ENCODE measurements around the gene KRT79. TPM values are rescaled to one million over a fixed set of nuclear protein-coding genes. Genes with fewer than 3 reads are reported as not detected.

KRT79 gene
- total and polyA plus RNA-seq, 2 donors (not counting 1 experiment from before 2014, with no cell fraction given), result not detected

DNA sequence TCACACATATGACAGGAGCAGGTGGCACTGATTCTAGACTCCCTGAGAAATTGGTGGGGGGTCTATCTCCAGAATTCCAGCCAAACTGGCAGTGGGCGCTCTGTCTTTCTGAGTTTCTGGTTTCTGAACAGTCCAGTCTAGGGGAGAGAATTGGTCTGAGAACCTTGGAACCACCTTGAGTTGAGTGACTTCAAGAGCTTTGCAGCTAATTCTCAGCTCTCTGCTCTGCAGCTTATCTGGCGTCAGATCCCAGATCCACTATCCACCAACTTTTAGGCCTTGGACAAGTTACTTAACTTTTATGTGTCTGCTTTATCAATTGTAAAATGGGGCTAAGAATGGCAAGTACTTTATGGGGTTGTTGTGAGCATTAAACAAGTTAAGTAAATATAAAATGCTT lies 55.3 kb downstream of the KRT79 start:
- H3K79me2 ChIP-seq (ENCODE audit: control insufficient read depth, insufficient read depth, low read length), result no peaks in the 10 kb centered on the region
- H2AFZ ChIP-seq (ENCODE audit: low read length), result no peak overlapping the region
- no peak overlapping the region for H3K4me2 ChIP-seq (ENCODE audit: extremely low read depth, insufficient read depth, low read length)
- H3K27ac ChIP-seq (ENCODE audit: insufficient read depth, low read length), result no peak overlapping the region
- H3K36me3 ChIP-seq (ENCODE audit: control insufficient read depth, insufficient read depth, low read length), result no peaks in the 10 kb centered on the region
- no peak overlapping the region for H3K4me3 ChIP-seq (replicated peaks in 1 of 4; ENCODE audit: control extremely low read depth in 1 of 4, insufficient read depth in 1 of 4, low read depth in 3 of 4, low read length in 4 of 4)
- H4K20me1 ChIP-seq (ENCODE audit: control insufficient read depth, extremely low read depth, insufficient read depth, low read length), result no peaks in the 10 kb centered on the region
- H3K9ac ChIP-seq (ENCODE audit: insufficient read depth, low read length), result no peak overlapping the region
- peaks cover 15% of the 10 kb centered on the region for H3K27me3 ChIP-seq (ENCODE audit: control insufficient read depth, insufficient read depth, low read length)
- no peaks in the 10 kb centered on the region for H3K4me1 ChIP-seq (ENCODE audit: control insufficient read depth, extremely low read depth, insufficient read depth, low read length)
- TF ChIP-seq, protein P1, sequence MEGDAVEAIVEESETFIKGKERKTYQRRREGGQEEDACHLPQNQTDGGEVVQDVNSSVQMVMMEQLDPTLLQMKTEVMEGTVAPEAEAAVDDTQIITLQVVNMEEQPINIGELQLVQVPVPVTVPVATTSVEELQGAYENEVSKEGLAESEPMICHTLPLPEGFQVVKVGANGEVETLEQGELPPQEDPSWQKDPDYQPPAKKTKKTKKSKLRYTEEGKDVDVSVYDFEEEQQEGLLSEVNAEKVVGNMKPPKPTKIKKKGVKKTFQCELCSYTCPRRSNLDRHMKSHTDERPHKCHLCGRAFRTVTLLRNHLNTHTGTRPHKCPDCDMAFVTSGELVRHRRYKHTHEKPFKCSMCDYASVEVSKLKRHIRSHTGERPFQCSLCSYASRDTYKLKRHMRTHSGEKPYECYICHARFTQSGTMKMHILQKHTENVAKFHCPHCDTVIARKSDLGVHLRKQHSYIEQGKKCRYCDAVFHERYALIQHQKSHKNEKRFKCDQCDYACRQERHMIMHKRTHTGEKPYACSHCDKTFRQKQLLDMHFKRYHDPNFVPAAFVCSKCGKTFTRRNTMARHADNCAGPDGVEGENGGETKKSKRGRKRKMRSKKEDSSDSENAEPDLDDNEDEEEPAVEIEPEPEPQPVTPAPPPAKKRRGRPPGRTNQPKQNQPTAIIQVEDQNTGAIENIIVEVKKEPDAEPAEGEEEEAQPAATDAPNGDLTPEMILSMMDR (conservative IDR thresholded peaks at IDR 0.05 in 1 of 2, IDR thresholded peaks at IDR 0.05 in 1 of 2; ENCODE audit: low read depth in 1 of 2, low read length in 2 of 2), result no peak
- TF ChIP-seq EZH2 (IDR thresholded peaks at IDR 0.05; ENCODE audit: low read length, missing control alignments), result no peak
- no peak for DNase-seq (ENCODE audit: low read depth in 2 of 2)
- no peaks in the 10 kb centered on the region for H3K9me3 ChIP-seq (ENCODE audit: control insufficient read depth, insufficient read depth, low read depth, low read length)

DNA sequence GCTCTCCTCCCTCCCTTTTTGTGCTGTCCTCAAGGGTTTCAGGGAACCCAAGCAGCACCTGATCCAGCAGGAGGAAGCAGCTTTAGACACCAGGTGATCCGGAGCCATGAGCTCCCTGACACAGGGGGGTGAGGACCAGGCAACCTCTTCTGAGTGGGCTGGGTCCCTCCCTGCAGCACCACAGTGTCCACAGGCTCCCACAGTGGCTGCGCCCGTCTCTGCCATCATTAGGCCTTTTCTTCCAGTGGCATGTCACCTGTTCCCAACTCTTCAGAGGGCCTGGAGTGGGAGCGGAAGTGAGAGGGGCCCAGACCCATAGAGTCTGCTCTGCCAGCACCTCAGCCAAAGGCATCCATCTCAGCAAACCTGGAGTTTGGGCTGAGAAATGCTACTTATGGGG lies 56.5 kb downstream of the KRT79 start:
- H3K4me3 ChIP-seq (replicated peaks in 1 of 4; ENCODE audit: control extremely low read depth in 1 of 4, insufficient read depth in 1 of 4, low read depth in 3 of 4, low read length in 4 of 4), result no peak overlapping the region
- H3K79me2 ChIP-seq (ENCODE audit: control insufficient read depth, insufficient read depth, low read length), result no peaks in the 10 kb centered on the region
- H3K4me1 ChIP-seq (ENCODE audit: control insufficient read depth, extremely low read depth, insufficient read depth, low read length), result no peaks in the 10 kb centered on the region
- H3K27me3 ChIP-seq (ENCODE audit: control insufficient read depth, insufficient read depth, low read length), result peaks cover 18% of the 10 kb centered on the region
- no peak for DNase-seq (ENCODE audit: low read depth in 2 of 2)
- H4K20me1 ChIP-seq (ENCODE audit: control insufficient read depth, extremely low read depth, insufficient read depth, low read length), result no peaks in the 10 kb centered on the region
- H3K9ac ChIP-seq (ENCODE audit: insufficient read depth, low read length), result no peak overlapping the region
- TF ChIP-seq, protein P1 (conservative IDR thresholded peaks at IDR 0.05 in 1 of 2, IDR thresholded peaks at IDR 0.05 in 1 of 2; ENCODE audit: low read depth in 1 of 2, low read length in 2 of 2), result no peak
- no peak for TF ChIP-seq EZH2 (IDR thresholded peaks at IDR 0.05; ENCODE audit: low read length, missing control alignments)
- no peaks in the 10 kb centered on the region for H3K36me3 ChIP-seq (ENCODE audit: control insufficient read depth, insufficient read depth, low read length)
- H3K9me3 ChIP-seq (ENCODE audit: control insufficient read depth, insufficient read depth, low read depth, low read length), result no peaks in the 10 kb centered on the region
- H3K27ac ChIP-seq (ENCODE audit: insufficient read depth, low read length), result no peak overlapping the region
- no peak overlapping the region for H2AFZ ChIP-seq (ENCODE audit: low read length)
- H3K4me2 ChIP-seq (ENCODE audit: extremely low read depth, insufficient read depth, low read length), result no peak overlapping the region

DNA sequence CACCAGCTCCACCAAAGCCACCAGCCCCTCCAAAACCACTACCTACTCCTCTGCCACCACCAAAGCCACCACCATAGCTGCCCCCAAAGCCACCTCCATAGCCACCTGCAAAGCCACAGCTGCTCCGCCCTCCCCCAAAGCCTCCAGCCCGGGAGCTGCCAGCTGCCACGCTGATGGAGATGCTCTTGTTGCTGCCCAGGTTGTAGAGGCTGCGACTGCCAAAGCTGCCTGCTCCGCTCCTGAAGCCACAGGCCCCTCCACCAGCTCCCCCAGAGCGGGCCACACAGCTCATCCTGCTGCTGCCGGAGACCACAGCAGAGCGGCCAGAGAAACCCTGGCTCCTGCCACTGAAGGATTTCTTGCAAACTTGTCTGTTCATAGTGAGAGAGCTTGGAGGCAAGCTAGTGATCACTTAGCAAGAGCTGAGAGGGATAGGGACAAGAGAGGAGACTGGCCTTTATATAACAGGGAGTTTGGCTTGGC lies 57.2 kb downstream of the KRT79 start, which contains the start of gene KRT76:
Gene KRT76, minus strand, starts transcription at position 433 of the 483 bp plus-strand sequence. Its CDS starts 54 bp downstream, at position 379.
- Histone ChIP-seq H3K4me1 (ENCODE audit: control insufficient read depth, extremely low read depth, insufficient read depth, low read length) (no peaks in the 10 kb centered on the region), H2AFZ (ENCODE audit: low read length) (no peak within 1 kb of the TSS), H3K4me3 (replicated peaks in 1 of 4; ENCODE audit: control extremely low read depth in 1 of 4, insufficient read depth in 1 of 4, low read depth in 3 of 4, low read length in 4 of 4) (no peak within 1 kb of the TSS), H3K27me3 (ENCODE audit: control insufficient read depth, insufficient read depth, low read length) (peaks cover 21% of the 10 kb centered on the region), H4K20me1 (ENCODE audit: control insufficient read depth, extremely low read depth, insufficient read depth, low read length) (no peaks in the 10 kb centered on the region), H3K9me3 (ENCODE audit: control insufficient read depth, insufficient read depth, low read depth, low read length) (no peaks in the 10 kb centered on the region), H3K4me2 (ENCODE audit: extremely low read depth, insufficient read depth, low read length) (no peak within 1 kb of the TSS), H3K79me2 (ENCODE audit: control insufficient read depth, insufficient read depth, low read length) (no peaks in the 10 kb centered on the region), H3K9ac (ENCODE audit: insufficient read depth, low read length) (no peak within 1 kb of the TSS), H3K27ac (ENCODE audit: insufficient read depth, low read length) (no peak within 1 kb of the TSS), H3K36me3 (ENCODE audit: control insufficient read depth, insufficient read depth, low read length) (no peaks in the 10 kb centered on the region)
- no peak for DNase-seq (ENCODE audit: low read depth in 2 of 2)
- TF ChIP-seq, protein P1 (conservative IDR thresholded peaks at IDR 0.05 in 1 of 2, IDR thresholded peaks at IDR 0.05 in 1 of 2; ENCODE audit: low read depth in 1 of 2, low read length in 2 of 2), result no peak
- TF ChIP-seq EZH2 (IDR thresholded peaks at IDR 0.05; ENCODE audit: low read length, missing control alignments), result no peak

Data from fibroblast of lung (primary cell).